Smooth muscle cell of the brain vasculature (primary cell): Measurements from ENCODE around the gene FCRL5.
"Not testable (repeated sequence)": the region's sequence is repeated elsewhere in the genome, so short reads cannot be mapped to it uniquely, and the experiment has no call there.

ENCODE experiments used
- DNase-seq: peaks from one replicate; pipeline ENCODE4 v3.0.0-alpha.2; 2012; ENCODE audit warnings: low read depth, low spot score

Gene FCRL5

DNA sequence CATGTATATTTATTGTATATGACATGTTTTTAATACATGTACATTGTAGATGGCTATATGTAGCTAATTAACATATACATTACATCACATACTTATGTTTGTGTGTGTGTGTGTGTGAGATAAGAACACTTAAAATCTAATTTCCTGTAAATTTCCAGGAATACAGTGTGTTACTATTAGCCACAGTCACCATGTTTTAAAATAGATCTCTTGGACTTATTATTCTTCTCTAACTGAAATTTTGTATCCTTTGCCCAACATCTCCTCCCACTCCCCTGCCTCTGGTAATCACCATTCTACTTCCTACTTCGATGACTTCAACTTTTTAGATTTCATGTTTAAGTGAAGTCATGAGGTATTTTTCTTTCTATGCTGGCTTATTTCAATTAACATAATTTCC, 64.8 kb downstream of the FCRL5 start:
- no peak for DNase-seq

- no peak for DNase-seq
Observed at GRCh38 chr1:157487096-157487495, 65.2 kb downstream of the FCRL5 start.

GRCh38 chr1:157486400-157486799, 65.9 kb downstream of the FCRL5 start:
- DNase-seq: not testable (repeated sequence)

DNA sequence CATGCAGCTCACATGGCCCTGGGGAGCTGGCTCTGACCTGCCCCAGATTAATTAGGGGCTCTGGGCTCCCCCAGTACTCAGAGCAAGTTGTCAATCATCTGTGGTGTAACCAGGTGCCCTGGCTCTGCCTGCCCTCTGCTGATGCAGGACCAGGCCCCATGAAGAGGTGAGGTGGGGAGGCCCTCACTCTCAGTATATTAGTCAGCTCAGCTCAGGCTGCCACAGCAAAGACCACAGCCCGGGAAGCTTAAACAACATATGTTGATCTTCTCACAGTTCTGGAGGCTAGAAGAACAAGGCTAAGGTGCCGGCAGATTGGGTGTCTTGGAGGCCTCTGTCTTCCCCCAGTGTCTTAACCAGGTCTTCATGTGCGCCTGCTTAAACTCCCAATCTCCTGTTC, 66.5 kb downstream of the FCRL5 start:
- no peak for DNase-seq

DNA sequence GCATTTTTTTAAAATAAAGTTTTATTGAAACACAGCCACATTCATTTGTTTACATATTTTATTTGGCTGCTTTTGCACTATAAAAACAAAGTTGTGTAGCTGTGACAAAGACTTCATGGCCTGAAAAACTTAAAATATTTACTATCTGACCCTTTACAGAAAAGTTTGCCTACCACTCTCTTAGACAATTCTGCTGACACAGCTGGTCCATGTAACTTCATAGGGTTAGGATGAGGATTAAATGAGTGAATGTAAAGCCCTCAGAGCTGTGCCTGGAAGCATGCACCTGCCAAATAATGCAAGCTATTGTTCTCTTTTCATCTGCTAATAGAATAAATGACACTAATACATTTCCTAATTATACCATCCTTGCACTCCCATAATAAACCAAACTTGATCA, 67.7 kb downstream of the FCRL5 start:
- DNase-seq: no peak

GRCh38 chr1:157483635-157484034, 68.7 kb downstream of the FCRL5 start:
- DNase-seq: no peak

GRCh38 chr1:157482717-157483116, 69.6 kb downstream of the FCRL5 start:
- DNase-seq: no peak

GRCh38 chr1:157482174-157482573, 70.1 kb downstream of the FCRL5 start:
- no peak for DNase-seq

DNA sequence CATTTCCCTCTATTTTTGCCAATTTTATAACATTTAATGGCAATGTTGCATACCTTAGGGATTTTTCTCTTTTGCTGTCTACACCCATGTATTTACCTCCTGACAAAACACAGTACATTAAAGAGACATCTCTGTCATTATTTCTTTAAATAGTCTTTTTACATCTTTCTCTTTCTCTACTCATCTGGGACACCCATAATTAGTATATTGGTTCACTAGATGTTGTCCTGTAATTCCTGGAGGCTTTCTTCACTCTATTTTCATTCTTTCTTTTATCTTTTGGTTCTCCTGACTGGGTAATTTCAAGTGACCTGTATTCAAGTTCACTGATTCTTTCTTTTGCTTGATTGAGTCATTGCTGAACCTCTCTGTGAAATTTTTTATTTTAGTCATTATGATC, 74.3 kb downstream of the FCRL5 start:
- no peak for DNase-seq

- no peak for DNase-seq
Observed at GRCh38 chr1:157477419-157477818, 74.9 kb downstream of the FCRL5 start.

GRCh38 chr1:157472959-157473358, 79.4 kb downstream of the FCRL5 start:
- no peak for DNase-seq

DNA sequence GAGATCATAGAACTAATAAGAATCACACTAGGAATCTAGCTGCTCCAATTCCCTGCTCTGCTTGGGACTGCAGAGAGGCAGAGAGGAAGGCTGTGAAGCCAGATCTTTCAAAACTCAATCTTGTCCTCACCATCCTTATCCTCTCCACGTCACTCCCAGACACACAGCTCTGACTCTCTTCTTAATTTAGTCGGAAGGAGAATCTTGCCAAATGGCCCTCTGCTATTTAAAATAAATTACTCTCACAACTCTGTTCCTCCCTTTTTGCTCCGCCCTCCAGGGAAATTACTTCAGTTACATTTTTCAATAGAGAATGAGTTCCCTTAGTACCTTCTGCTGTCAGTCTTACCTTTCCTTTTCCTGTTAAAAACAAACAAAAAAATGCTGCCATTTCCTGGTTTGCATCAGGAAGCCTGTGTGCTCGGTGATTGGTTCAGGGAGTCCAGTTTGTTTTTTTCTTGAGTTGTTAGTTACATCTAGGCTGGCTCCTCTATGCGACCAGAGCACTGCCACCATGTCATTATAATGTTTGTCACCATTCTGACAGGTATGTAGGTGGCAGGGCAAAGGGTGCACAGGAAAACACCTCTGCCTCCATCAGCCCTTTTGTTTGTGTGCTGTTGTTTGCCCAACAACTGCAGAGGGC, 80.1 kb downstream of the FCRL5 start:
- DNase-seq: no peak

DNA sequence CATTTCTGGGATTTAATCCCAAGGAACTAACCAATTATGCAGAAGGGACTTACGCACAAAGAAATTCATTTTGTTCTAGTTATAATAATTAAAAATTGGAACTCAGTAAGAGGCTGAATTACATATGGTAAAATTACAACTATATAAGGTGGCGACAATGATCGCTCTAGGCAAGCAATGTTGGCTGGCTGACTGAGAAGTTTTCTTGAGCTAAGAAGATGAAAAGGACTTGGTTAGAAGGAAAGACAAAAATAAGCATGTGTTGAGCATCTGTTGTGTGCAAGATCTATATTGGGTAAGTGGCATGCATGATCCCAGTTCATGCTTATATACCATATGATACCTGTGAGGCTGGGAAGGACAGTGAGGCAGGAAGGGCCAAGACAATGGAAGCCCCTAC, 80.8 kb downstream of the FCRL5 start:
- no peak for DNase-seq

- DNase-seq: no peak
Observed at GRCh38 chr1:157469752-157470675, 82.3 kb downstream of the FCRL5 start.

- DNase-seq: no peak
Observed at GRCh38 chr1:157469300-157469699, 83.0 kb downstream of the FCRL5 start.

DNA sequence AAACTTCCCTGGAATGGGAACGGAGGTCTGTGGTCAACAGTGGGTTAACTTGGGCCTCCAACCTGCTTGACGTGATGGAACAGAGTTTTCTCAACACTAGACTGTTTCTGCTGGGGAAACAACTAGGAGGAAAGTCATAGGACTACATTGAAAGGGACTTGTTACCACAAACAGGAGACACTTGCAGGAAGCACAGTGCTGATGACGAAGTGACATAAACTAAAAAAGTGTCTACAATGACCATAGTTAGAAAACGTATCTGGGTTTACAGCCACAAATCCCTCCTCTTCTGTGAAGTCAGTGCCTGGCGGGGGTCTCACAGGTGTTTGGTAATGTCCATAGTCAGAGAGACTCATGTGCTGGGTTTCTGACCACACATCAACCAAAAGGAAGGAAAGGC, 86.3 kb downstream of the FCRL5 start:
- DNase-seq: no peak
